ENCODE data around the gene AOX1. TPM values are rescaled to one million over a fixed set of nuclear protein-coding genes. Genes with fewer than 3 reads are reported as not detected.

AOX1 gene
- total RNA-seq, 1 experiment from 2014 or later = 5.1 TPM

- Histone ChIP-seq H3K9me3 (ENCODE audit: insufficient read depth, low read depth) (no peaks in the 10 kb centered on the region), H3K9me2 (ENCODE audit: insufficient read depth) (no peaks in the 10 kb centered on the region), H3K4me1 (replicated peaks; ENCODE audit: insufficient read depth) (peaks cover 21% of the 10 kb centered on the region), H3K27ac (no peak overlapping the region), H3F3A (ENCODE audit: insufficient read depth, low read depth) (peaks cover 18% of the 10 kb centered on the region), H3K79me2 (ENCODE audit: low read depth) (no peaks in the 10 kb centered on the region), H2AFZ (no peak overlapping the region), H3K27me3 (ENCODE audit: insufficient read depth, low read depth) (no peaks in the 10 kb centered on the region), H3K4me2 (no peak overlapping the region), H4K20me1 (ENCODE audit: insufficient read depth) (no peaks in the 10 kb centered on the region), H3K36me3 (ENCODE audit: low read depth) (no peaks in the 10 kb centered on the region), H3K4me3 (no peak overlapping the region)
- DNase-seq = no peak
- no TSS peak for BruUV-seq (replicated peaks)
- ChIA-PET CTCF (no interaction called here), POLR2A (ENCODE audit: unreplicated experiment) (interaction anchor here (0.6 kb wide), 1 partner anchor 35 kb away, joined by 3 read pairs; no protein-coding TSS in a partner anchor)
- intact Hi-C loops (cut with micrococcal nuclease; ENCODE audit: unreplicated experiment) = no loop called here
- TF ChIP-seq CTCF (conservative IDR thresholded peaks at IDR 0.05) (no peak), EZH2 (IDR thresholded peaks at IDR 0.05; ENCODE audit: low read depth) (no peak)
Measured at GRCh38 chr2:200658278-200658864, 72.6 kb downstream of the AOX1 start.

GRCh38 chr2:200659410-200659809 is 73.6 kb downstream of the AOX1 start:
- no peaks in the 10 kb centered on the region for H3K36me3 ChIP-seq (ENCODE audit: low read depth)
- peaks cover 24% of the 10 kb centered on the region for H3F3A ChIP-seq (ENCODE audit: insufficient read depth, low read depth)
- TF ChIP-seq CTCF (conservative IDR thresholded peaks at IDR 0.05) = no peak
- no peak for TF ChIP-seq EZH2 (IDR thresholded peaks at IDR 0.05; ENCODE audit: low read depth)
- no peak for DNase-seq
- H3K4me2 ChIP-seq = no peak overlapping the region
- no peaks in the 10 kb centered on the region for H3K9me3 ChIP-seq (ENCODE audit: insufficient read depth, low read depth)
- ChIA-PET POLR2A (ENCODE audit: unreplicated experiment) (no interaction called here), CTCF (no interaction called here)
- intact Hi-C loops (cut with micrococcal nuclease; ENCODE audit: unreplicated experiment) = no loop called here
- no peaks in the 10 kb centered on the region for H3K27me3 ChIP-seq (ENCODE audit: insufficient read depth, low read depth)
- no peak overlapping the region for H3K27ac ChIP-seq
- H3K4me1 ChIP-seq (replicated peaks; ENCODE audit: insufficient read depth) = peaks cover 30% of the 10 kb centered on the region
- no peaks in the 10 kb centered on the region for H4K20me1 ChIP-seq (ENCODE audit: insufficient read depth)
- no peak overlapping the region for H2AFZ ChIP-seq
- no peaks in the 10 kb centered on the region for H3K79me2 ChIP-seq (ENCODE audit: low read depth)
- BruUV-seq (replicated peaks) = no TSS peak
- H3K9me2 ChIP-seq (ENCODE audit: insufficient read depth) = no peaks in the 10 kb centered on the region
- no peak overlapping the region for H3K4me3 ChIP-seq

GRCh38 chr2:200661477-200661876 is 75.7 kb downstream of the AOX1 start:
- no TSS peak for BruUV-seq (replicated peaks)
- H3F3A ChIP-seq (ENCODE audit: insufficient read depth, low read depth) = peaks cover 18% of the 10 kb centered on the region
- CTCF ChIA-PET = no interaction called here

More at GRCh38 chr2:200661477-200661876, 75.7 kb downstream of the AOX1 start:
- Histone ChIP-seq H3K9me2 (ENCODE audit: insufficient read depth) (no peaks in the 10 kb centered on the region), H3K27ac (no peak overlapping the region), H3K36me3 (ENCODE audit: low read depth) (no peaks in the 10 kb centered on the region), H3K4me1 (replicated peaks; ENCODE audit: insufficient read depth) (peaks cover 44% of the 10 kb centered on the region), H3K79me2 (ENCODE audit: low read depth) (no peaks in the 10 kb centered on the region), H3K27me3 (ENCODE audit: insufficient read depth, low read depth) (no peaks in the 10 kb centered on the region), H3K4me3 (no peak overlapping the region), H3K4me2 (no peak overlapping the region), H3K9me3 (ENCODE audit: insufficient read depth, low read depth) (no peaks in the 10 kb centered on the region), H2AFZ (no peak overlapping the region), H4K20me1 (ENCODE audit: insufficient read depth) (no peaks in the 10 kb centered on the region)
- no peak for DNase-seq
- TF ChIP-seq EZH2 (IDR thresholded peaks at IDR 0.05; ENCODE audit: low read depth) (no peak), CTCF (conservative IDR thresholded peaks at IDR 0.05) (no peak)
- intact Hi-C loops (cut with micrococcal nuclease; ENCODE audit: unreplicated experiment) = no loop called here
- POLR2A ChIA-PET (ENCODE audit: unreplicated experiment) = no interaction called here

All from PC-9 (cell line).